Activated CD8-positive, alpha-beta memory T cell treated with anti-CD3 and anti-CD28 coated beads, Interleukin-2, amount 50 U/mL, for 24 hours (primary cell): Measurements from ENCODE around the gene CBL.
"Not testable (repeated sequence)": the region's sequence is repeated elsewhere in the genome, so short reads cannot be mapped to it uniquely, and the experiment has no call there.

Experiments
- DNase-seq: peaks from one replicate; pipeline ENCODE4 v3.0.0-alpha.2; 2020; ENCODE audit errors: extremely low read depth

Gene CBL

GRCh38 chr11:119184399-119184798 is 21.7 kb upstream of the CBL start:
- DNase-seq, result not testable (repeated sequence)

GRCh38 chr11:119185981-119186634 is 20.0 kb upstream of the CBL start:
- no peak for DNase-seq

DNA sequence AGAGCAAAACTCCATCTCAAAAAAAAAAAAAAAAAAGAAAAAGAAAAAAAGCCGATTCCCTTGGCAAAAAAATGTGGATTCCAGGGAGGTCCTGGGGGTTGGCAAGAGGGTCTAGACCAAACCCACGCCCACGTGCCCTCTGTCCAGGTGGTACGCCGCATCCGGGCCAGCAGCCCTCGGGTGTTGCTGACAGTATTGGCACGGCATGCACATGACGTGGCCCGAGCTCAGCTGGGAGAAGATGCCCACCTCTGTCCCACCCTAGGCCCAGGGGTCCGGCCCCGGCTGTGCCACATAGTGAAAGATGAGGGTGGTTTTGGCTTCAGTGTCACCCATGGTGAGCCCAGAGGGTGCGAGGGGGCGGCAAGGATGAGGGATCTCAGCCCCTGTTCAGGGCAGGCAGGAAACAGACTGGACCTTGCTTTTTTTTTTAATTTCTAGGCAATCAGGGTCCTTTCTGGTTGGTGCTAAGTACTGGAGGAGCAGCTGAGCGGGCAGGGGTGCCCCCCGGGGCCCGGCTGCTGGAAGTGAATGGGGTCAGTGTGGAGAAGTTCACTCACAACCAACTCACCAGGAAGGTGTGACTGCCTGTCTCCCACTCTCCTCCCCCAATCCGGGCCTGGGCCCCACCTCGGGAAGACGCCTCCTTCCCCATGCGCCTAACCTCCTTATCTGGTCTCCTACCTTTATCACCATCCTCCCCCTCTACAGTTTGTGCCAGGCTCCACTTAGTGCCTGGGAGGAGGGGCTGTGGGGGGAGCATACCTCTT is 18.8 kb upstream of the CBL start:
- no peak for DNase-seq

DNA sequence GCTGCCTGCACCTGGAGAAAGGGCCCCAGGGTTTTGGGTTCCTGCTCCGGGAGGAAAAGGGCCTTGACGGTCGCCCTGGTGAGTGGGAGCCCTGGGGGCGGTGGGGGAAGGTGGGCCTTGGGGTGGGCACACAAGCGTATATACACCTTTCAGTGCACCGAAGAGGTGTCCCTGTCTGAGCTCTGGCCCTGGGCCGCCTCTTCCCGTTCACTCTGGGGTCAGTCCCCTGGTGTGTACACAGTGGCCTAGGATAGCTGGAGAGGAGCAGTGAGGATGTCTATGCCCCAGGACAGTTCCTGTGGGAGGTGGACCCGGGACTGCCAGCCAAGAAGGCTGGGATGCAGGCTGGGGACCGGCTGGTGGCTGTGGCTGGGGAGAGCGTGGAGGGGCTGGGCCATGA is 18.1 kb upstream of the CBL start:
- no peak for DNase-seq

- DNase-seq, result no peak
Measured at GRCh38 chr11:119188887-119189286, 17.3 kb upstream of the CBL start.

GRCh38 chr11:119189393-119189792 is 16.7 kb upstream of the CBL start:
- DNase-seq, result no peak

- DNase-seq, result no peak
Measured at GRCh38 chr11:119190531-119190930, 15.6 kb upstream of the CBL start.

- DNase-seq, result not testable (repeated sequence)
Measured at GRCh38 chr11:119191265-119191664, 14.9 kb upstream of the CBL start.

- no peak for DNase-seq
Measured at GRCh38 chr11:119192111-119192510, 14.0 kb upstream of the CBL start.

- DNase-seq, result no peak
Measured at GRCh38 chr11:119193001-119193400, 13.1 kb upstream of the CBL start.

- DNase-seq, result no peak
Measured at GRCh38 chr11:119193626-119194025, 12.5 kb upstream of the CBL start.

GRCh38 chr11:119194811-119195440 is 11.2 kb upstream of the CBL start:
- no peak for DNase-seq

DNA sequence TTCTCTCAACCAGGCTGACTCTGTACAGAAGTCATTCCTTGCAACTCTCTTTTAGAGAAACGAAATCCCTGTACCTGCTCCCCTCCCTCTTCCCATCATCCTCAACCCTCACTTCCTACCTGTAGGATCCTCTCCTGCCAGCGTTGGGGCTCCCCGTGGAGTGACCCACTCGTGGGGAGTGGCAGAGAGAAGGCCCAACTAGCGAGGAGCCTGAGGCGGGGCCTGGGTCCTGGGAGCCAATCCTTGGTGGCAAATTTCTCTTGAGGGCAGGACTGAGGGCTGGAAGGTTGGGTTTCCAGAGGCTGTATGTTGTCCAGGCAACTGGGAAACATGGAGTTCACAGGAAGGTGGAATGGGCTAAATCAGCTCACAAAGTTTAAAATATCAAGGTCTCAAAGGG is 10.5 kb upstream of the CBL start:
- DNase-seq, result no peak

GRCh38 chr11:119196833-119197483 is 9.2 kb upstream of the CBL start:
- DNase-seq, result peak; percentile 18

DNA sequence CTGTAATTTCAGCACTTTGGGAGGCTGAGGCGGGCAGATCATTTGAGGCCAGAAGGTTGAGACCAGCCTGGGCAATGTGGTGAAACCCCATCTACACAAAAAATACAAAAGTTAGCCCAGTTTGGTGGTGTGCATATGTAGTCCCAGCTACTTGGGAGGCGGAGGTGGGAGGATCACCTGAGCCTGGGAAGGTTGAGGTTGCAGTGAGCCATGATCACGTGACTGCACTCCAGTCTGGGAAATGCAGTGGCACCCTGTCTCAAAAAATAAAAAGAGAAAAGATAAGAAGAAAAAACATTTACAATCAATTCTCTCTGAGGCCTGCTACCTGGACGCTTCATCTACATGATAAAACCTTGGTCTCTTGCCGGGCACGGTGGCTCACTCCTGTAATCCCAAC is 7.2 kb upstream of the CBL start:
- no peak for DNase-seq

DNA sequence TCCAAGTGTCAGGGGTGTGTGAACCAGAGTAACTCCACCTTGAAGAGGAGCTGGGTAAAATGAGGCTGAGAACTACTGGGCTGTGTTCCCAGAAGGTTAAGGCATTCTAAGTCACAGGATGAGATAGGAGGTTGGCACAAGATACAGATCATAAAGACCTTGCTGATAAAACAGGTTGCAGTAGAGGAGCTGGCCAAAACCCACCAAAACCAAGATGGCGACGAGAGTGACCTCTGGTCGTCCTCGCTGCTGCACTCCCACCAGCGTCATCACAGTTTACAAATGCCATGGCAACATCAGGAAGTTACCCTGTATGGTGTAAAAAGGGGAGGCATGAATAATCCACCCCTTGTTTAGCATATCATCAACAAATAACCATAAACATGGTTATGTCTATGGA is 4.9 kb upstream of the CBL start:
- not testable (repeated sequence) for DNase-seq

DNA sequence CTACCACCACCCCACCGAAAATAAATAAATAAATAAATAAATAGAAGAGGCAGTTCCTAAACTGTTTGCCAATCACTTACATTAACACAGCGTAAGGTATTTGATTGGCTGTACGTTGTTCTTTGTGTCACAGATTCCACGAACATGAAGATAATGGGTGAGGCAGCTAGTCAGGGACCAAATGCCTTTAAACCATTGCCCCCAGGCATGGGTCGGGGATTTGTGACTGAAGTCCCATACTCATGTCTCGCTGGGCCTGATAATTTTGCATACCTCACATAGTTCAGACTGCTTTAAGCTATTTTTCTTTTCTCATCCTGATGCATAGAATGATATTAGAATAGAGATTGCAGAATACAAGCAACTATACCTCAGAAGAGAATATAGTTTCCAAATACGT is 3.6 kb upstream of the CBL start:
- no peak for DNase-seq

DNA sequence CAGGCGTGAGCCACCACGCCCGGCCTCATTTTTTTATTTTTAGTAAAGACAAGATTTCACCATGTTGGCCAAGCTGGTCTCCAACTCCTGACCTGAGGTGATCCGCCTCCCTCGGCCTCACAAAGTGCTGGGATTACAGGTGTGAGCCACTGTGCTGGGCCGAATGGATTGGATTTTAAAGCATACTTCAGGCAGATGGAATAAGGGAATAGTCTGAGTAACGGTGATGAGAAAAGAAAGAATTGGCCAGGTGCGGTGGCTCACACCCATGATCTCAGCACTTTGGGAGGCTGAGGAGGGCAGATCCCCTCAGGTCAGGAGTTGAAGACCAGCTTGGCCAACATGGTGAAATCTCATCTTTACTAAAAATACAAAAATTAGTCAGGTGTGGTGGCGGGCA is 2.1 kb upstream of the CBL start:
- DNase-seq, result no peak

- no peak for DNase-seq
Measured at GRCh38 chr11:119205080-119205479, 1.1 kb upstream of the CBL start.

GRCh38 chr11:119206511-119207414 is 624 bp downstream of the CBL start:
- peak; percentile 2 for DNase-seq

- DNase-seq, result no peak
Measured at GRCh38 chr11:119207415-119207960, 1.3 kb downstream of the CBL start.
